ENCODE measurements around the gene TAF3.

The TAF3 gene

DNA sequence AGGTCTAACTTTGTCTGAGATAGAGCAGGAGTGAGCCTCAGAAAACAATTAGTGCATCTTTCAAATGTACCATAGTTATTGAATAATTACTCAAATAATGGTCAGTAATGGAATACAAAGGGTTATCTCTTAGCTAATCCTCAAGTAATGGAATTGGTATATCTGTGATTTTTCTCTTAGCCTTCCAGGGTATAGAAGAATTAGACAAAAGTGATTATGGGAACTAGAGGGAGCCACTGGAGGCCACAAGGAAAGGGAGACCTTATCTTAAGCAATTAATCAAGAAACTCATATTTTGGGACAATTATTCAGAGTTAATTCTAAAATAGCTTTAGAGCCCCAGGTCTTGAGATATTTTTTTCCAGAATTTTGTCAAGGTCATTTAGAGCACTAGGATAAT lies 126.2 kb downstream of the TAF3 start:
- DNase-seq = no peak
- H3K9me3 ChIP-seq = no peaks in the 10 kb centered on the region
- H3K36me3 ChIP-seq = no peaks in the 10 kb centered on the region
- no peaks in the 10 kb centered on the region for H3K27me3 ChIP-seq
- no peak for TF ChIP-seq CTCF (IDR thresholded peaks at IDR 0.05; ENCODE audit: low read depth, low read length)
- H3K4me1 ChIP-seq = peaks cover 6% of the 10 kb centered on the region
- H3K4me3 ChIP-seq (ENCODE audit: low read depth, low read length) = no peak overlapping the region

DNA sequence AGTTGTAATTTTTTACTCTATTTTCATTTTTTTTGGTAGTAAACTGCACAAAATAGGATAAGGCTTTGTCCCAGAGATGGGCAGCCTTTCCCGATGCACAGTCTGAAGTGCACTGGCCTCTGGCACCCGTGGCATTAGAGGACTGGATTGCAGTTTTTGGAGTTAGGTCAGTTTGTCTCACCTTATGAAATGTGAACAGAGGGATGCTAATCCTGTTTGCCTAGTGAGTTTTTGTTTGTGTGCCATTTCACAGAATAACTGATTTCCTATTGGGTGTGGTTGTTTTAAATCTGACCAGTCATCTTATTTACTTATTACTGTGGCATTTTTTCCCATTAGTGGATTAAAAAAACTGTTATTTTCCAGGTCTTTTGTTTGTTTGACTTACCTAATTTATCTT lies 126.7 kb downstream of the TAF3 start:
- no peaks in the 10 kb centered on the region for H3K27me3 ChIP-seq
- DNase-seq = no peak
- H3K4me1 ChIP-seq = peaks cover 6% of the 10 kb centered on the region
- no peak for TF ChIP-seq CTCF (IDR thresholded peaks at IDR 0.05; ENCODE audit: low read depth, low read length)
- no peaks in the 10 kb centered on the region for H3K36me3 ChIP-seq
- no peak overlapping the region for H3K4me3 ChIP-seq (ENCODE audit: low read depth, low read length)
- H3K9me3 ChIP-seq = no peaks in the 10 kb centered on the region

GRCh38 chr10:7945469-7946187 lies 127.3 kb downstream of the TAF3 start:
- no peak for DNase-seq
- H3K4me3 ChIP-seq (ENCODE audit: low read depth, low read length) = no peak overlapping the region
- H3K36me3 ChIP-seq = no peaks in the 10 kb centered on the region
- no peaks in the 10 kb centered on the region for H3K27me3 ChIP-seq
- no peak for TF ChIP-seq CTCF (IDR thresholded peaks at IDR 0.05; ENCODE audit: low read depth, low read length)
- H3K4me1 ChIP-seq = peaks cover 6% of the 10 kb centered on the region
- H3K9me3 ChIP-seq = no peaks in the 10 kb centered on the region

DNA sequence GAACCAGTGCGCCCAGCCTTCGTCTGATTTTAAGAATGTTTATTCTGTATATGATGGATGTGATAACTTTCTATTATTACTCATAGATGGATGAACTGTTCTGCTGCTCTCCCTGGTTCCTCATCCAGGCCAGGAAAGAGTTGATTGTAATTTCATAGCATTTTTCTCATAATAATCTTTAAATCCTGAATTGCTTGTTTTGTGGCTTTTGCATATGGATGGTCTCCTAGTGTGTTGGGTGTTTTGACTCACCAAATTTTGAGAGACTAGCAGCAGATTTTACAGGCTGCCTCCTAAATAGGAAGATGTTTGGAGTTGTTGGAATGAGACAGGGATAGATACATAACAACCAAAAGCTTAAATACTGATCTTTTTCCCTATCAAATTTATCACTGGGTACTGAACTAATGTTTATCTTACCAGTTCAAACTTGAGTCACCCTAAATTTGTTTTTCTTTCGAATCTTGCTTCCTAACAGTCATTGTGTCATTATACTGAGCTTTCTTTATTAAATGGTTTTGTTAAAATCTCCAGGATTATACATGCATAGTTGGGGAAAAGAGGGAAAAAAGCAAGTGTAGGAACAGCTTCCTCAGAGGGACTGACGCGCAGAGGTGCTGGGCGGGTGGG lies 130.2 kb downstream of the TAF3 start:
- H3K4me3 ChIP-seq (ENCODE audit: low read depth, low read length) = no peak overlapping the region
- DNase-seq = no peak
- no peaks in the 10 kb centered on the region for H3K9me3 ChIP-seq
- no peaks in the 10 kb centered on the region for H3K36me3 ChIP-seq
- no peaks in the 10 kb centered on the region for H3K27me3 ChIP-seq
- H3K4me1 ChIP-seq = peaks cover 6% of the 10 kb centered on the region
- TF ChIP-seq CTCF (IDR thresholded peaks at IDR 0.05; ENCODE audit: low read depth, low read length) = no peak

DNA sequence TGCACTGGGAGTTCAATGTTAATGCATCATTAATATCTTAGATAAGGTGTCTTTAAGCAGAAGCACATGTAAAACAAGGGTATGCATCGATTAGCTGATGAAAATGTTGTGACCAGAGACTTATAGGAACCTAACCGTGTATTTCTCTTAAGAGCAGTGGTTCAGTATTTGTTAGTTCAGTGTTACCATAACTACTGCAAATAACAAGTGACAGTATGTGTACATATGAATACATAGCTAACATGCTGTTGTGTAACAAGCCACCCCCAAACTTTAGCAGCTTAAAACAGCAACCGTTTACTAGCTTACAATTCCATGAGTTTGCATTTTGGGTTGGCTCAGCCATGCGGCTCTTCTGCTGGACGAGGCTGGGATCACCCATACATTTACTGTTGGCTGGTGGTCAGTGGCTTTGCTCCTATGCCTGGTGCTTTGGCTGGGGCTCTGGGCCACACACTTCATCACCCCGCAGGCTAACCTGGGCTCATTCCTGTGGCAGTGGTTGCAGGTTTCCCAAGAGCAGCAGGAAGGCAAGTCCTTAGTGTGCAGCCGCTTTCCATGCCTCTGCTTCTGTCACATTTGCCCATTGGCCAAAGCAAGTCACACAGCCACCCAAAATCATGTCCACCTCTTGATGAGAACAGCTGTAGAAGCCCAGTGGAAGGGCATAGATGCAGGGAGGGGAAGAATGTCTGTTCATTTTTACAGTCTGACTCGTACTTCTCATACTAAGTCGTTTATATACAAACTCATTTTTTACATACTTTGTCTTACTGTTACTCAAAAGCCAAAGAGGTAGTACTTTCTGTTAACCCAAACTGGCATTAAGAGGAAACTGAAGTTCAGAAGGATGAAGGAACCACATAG lies 132.9 kb downstream of the TAF3 start:
- Histone ChIP-seq H3K4me3 (ENCODE audit: low read depth, low read length) (no peak overlapping the region), H3K4me1 (no peaks in the 10 kb centered on the region), H3K36me3 (no peaks in the 10 kb centered on the region), H3K27me3 (no peaks in the 10 kb centered on the region), H3K9me3 (no peaks in the 10 kb centered on the region)
- no peak for TF ChIP-seq CTCF (IDR thresholded peaks at IDR 0.05; ENCODE audit: low read depth, low read length)
- DNase-seq = no peak

All from BE2C (cell line).